ENCODE measurements around the gene LUZP2. TPM values are rescaled to one million over a fixed set of nuclear protein-coding genes. Genes with fewer than 3 reads are reported as not detected.

The LUZP2 gene
- total RNA-seq, 1 experiment from 2014 or later: not detected

DNA sequence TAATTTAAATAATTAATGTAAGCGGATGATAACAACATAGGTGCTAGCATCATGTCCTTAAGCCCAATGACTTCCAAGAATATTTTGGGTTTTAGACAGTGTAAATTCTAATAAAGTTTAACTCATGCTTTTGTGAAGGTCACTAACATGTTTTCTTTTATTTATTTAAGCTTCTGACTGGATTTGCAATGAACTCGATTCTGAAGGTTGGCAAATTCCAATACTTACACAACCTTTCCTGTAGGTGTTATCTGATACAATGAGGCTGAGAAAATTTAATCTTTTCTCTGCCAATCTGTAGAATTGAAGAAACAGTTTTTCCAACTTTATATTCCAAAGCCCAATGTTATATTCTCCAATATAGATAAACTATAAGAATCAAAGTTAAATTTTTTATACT lies 311.3 kb downstream of the LUZP2 start:
- no peak for DNase-seq (ENCODE audit: low spot score)

GRCh38 chr11:24819006-24819405 lies 322.2 kb downstream of the LUZP2 start:
- no peak for DNase-seq (ENCODE audit: low spot score)

GRCh38 chr11:24819863-24820434 lies 323.1 kb downstream of the LUZP2 start:
- no peak for DNase-seq (ENCODE audit: low spot score)

DNA sequence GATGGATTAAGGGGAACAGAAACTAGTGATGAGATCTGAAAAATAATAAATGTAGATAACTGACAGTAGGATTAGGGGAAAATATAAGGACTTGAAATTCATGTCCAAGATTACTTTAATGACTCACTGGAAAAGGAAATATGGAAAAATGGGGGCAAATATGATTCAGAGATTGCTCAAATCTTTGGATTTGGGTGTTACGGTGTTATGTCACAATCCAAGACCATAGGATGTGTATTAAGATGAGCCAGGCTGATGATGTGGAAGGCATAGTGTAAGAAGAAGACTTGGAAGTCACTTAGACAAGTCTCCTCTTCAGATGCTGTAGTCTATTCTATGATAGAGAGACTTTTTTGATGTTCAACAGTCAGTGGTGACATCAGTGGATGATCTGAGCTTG lies 323.7 kb downstream of the LUZP2 start:
- no peak for DNase-seq (ENCODE audit: low spot score)

DNA sequence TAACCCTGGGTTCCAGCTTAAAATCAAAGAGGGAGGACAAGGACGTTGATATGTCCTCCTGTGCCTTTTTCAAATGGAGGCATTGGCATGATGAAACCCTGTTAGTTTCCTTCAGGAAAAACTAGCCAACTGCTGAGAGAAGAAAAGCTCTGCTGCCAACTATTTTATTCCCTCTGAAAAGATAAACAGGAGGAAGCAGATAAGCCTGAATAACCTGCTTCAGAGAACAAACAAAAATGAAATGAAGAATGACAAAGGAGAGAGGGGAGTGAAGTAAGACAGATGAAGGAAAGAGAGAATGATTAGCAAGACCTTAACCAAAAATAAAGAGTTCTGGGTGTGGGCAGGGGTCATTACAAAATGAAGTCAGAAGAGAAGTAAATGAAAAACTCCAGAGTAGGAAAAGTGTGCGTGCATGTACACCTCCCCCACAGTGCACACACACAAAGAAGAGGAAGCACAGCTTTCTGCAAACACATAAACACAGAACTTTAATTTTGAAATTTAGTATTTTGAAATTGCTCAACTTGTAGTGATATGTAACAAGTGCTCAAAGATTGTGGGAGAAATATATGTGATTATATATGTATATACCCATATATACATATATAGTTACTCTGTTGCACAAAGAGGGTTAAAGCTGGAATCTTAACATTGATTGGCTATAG lies 332.2 kb downstream of the LUZP2 start:
- peak; percentile 44 for DNase-seq (ENCODE audit: low spot score)

DNA sequence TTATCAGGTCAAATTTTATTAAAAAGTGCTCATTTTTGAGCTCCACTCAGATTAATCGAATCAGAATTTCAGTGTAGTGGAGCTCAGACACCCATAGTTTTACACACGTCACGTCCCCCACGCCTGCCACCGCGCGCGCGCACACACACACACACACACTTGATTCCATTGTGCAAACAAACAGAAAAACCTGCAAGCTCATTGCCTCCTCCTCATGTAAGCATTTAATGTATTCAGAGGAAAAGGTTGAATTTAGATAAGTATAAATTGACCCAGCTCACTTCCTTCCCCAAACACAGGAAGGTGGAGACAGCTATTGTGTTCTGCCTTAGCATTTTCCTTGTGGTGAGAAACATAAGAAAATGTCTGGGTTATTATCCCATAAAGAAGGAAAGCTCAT lies 336.7 kb downstream of the LUZP2 start:
- no peak for DNase-seq (ENCODE audit: low spot score)

DNA sequence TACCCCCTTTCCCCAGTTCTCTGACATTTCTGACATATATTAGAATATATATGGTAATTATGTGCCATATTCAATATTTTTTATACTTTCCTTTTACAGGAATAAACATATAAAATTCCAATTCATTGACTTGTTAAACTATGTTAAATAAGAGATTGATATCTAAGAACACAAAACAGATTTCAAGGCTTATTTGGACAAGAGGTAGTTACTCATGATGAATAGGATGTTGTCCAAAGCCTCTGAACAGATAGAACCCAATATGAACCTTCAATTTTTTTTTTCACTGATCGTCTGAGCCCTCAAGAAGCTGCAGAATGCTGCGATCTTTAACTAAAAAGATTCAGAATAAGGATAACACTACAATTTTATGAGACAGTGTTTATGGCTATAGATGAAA lies 340.3 kb downstream of the LUZP2 start:
- DNase-seq (ENCODE audit: low spot score): no peak

GRCh38 chr11:24842308-24842707 lies 345.5 kb downstream of the LUZP2 start:
- DNase-seq (ENCODE audit: low spot score): no peak

DNA sequence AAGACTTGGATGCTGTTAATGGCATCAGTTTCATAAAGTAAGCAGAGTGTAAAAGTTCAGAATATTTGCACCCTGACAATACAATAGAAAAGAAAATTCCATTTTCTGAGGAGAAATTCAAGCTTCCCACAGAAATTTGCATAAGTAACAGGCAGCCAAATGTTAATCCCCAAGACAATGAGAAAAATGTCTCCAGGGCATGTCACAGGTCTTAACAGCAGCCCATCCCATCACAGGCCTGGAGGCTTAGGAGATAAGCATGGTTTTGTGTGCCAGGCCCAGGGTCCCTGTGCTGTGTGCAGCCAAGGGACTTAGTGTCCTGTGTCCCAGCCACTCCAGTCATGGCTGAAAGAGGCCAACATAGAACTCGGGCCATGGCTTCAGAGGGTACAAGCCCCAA lies 347.6 kb downstream of the LUZP2 start:
- DNase-seq (ENCODE audit: low spot score): no peak

- no peak for DNase-seq (ENCODE audit: low spot score)
Observed at GRCh38 chr11:24848857-24849256, 352.0 kb downstream of the LUZP2 start.

- no peak for DNase-seq (ENCODE audit: low spot score)
Observed at GRCh38 chr11:24855951-24856350, 359.1 kb downstream of the LUZP2 start.

DNA sequence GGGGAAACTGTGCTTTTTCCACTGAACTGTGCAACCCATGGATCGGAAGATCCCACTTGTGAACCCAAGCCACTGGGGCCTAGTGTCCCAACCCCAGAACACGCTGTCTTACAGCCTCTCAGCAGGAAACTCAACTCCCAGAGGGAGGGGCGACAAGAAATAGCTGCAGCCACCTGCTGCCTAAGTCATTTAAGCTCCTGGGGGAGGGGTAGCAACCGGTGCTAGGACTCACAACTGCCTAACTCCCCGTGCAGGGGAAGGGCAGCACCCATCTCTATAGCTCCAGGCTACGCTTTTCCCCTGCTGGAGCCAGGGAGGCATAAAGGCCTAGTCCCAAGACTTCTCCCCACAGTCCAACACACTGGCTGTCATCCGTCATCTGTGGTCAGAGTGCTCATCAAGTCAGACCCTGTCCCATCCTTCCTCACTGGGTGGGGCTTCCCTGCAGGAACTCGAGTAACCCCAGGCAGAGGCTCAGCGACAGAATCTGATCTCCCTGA lies 363.0 kb downstream of the LUZP2 start:
- DNase-seq (ENCODE audit: low spot score): no peak

DNA sequence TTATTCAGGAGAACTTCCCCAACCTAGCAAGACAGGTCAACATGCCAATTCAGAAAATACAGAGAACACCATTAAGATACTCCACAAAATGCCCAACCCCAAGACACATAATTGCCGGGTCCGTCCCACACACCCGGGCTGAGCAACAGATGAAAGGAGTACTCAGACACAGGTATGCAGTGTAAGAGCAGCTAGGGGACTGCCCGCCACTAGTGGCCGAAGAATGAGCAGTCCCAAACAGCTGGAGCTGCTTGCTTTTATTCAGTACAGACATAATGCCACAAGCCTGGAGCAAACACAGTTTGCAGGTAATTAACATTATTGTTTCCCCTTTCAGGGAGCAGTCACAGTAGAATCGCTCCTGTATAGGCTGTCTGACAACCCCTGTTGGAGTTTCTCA lies 364.6 kb downstream of the LUZP2 start:
- DNase-seq (ENCODE audit: low spot score): peak; percentile 17

DNA sequence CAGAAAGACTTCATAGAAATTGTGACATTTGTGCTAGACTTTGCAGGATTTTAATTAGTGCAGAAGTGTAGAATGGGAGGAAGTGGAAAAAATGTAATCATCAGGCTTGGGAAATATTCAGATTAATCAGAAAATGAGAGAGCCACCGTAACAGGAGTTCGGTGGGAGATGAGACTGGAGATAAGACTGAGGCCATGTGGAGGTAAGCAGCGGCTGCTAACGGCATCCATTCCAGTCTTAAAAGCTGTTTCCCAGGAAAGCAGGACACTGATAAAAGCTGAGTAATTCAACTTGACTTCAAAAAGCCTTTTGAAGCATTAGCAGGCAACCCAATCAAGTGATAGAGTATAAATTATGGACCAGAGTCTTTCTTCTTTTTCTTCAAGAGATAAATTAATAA lies 369.9 kb downstream of the LUZP2 start:
- no peak for DNase-seq (ENCODE audit: low spot score)

DNA sequence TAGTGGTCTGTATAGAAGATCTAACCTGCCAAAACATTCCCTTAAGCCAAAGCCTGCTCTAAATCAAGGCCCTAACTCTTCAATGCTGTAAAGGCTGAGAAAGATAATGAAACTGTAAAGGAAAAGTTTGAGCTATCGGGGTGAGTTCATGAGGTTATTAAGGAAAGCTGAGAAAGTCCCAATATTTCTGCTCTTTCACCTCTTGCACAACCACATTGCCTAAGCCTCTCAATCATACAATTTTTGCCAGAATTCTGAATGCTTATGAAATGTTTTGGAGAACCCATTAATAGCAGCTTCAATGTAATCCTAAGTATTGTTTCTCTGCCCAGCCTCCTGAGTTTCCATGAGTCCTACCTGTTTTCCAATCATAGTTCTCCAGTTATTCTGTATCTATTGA lies 373.2 kb downstream of the LUZP2 start:
- no peak for DNase-seq (ENCODE audit: low spot score)

GRCh38 chr11:24872186-24872585 lies 375.3 kb downstream of the LUZP2 start:
- no peak for DNase-seq (ENCODE audit: low spot score)

DNA sequence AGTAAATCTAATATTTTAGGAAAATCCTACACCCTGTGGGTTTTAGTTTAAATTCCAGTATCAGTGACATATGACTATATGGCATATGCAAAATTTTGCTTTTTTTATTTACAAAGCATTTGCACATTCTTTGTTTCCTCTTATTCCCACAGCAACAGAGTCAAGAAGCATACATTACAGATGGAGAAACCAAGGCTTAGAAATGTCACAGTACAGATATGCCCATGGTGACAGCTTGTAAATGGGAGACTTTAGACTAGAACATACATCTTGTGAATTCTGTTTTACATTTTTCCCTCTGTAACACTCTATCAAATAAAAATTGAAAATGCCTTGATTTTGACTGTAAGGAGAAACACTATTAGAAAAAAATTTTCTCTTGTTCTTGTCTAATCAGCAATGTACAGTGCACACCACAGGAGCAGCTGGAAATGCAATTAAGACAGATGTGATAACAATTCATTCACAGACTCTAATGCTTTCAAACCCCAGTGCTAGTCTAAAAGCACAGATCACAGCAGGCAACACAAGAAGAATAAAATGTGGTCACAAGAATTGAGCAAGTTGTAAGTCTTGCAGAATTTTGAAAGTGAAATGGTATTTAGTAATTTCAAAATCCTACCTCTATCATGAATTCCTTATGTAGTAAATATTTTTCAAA lies 375.9 kb downstream of the LUZP2 start:
- no peak for DNase-seq (ENCODE audit: low spot score)

GRCh38 chr11:24880962-24881361 lies 384.1 kb downstream of the LUZP2 start:
- no peak for DNase-seq (ENCODE audit: low spot score)

GRCh38 chr11:24885580-24886173 lies 388.8 kb downstream of the LUZP2 start:
- DNase-seq (ENCODE audit: low spot score): no peak

GRCh38 chr11:24886880-24887619 lies 390.2 kb downstream of the LUZP2 start:
- DNase-seq (ENCODE audit: low spot score): no peak

GRCh38 chr11:24890426-24890825 lies 393.6 kb downstream of the LUZP2 start:
- no peak for DNase-seq (ENCODE audit: low spot score)

All from HT-29 (cell line).